CD4-positive, alpha-beta T cell treated with Interleukin-12 subunit alpha and Interleukin-12 subunit beta, for 1 hour (primary cell): ENCODE results near the gene GGA3.
"Not testable (repeated sequence)": the region's sequence is repeated elsewhere in the genome, so short reads cannot be mapped to it uniquely, and the experiment has no call there.

Source experiments
- DNase-seq: peaks from one replicate; pipeline ENCODE4 v3.0.0-alpha.2; 2020

The GGA3 gene

DNA sequence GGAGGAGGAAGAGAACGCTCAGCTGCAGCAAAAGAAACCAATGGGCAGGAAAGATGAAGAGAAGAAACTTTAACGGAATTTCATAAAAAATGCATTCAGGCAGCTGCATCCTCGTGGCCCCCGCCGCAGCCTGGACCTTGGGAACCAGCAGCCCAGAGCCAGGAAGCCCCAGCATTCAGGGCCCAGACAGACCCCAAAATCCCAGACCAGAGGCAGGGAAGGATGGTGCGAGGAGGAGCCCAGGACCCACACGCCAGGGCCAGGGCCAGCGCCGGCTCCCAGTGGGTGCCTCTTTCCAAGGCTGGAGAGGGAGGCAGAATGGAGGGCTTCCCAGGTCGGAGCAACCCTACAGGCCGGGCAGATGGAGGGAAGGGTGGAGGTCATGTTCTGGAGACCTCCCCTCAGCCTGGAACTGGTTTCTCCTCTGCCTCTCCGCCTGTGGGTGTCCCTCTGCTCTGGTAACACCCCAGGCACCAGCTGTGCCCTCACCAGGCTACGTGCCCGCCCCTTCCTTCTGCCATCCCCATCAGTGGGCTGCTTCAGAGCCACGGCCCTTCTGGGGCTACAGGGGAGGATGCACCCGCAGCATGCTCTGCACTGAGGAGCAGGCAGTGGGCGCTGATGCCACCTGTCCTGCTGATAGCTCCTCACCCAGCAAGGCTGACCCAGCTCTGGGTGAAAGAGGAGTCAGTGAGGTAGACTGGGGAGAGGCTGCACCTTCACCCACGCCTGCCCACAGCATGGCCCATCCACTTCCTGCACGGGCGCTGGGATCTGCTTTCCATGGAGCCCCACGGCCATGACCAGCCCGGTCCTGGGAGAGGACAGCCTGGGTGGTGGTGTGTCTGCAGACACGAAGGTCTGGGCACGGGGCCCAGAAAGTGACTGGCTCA lies 10.8 kb upstream of the GGA3 start:
- no peak for DNase-seq

DNA sequence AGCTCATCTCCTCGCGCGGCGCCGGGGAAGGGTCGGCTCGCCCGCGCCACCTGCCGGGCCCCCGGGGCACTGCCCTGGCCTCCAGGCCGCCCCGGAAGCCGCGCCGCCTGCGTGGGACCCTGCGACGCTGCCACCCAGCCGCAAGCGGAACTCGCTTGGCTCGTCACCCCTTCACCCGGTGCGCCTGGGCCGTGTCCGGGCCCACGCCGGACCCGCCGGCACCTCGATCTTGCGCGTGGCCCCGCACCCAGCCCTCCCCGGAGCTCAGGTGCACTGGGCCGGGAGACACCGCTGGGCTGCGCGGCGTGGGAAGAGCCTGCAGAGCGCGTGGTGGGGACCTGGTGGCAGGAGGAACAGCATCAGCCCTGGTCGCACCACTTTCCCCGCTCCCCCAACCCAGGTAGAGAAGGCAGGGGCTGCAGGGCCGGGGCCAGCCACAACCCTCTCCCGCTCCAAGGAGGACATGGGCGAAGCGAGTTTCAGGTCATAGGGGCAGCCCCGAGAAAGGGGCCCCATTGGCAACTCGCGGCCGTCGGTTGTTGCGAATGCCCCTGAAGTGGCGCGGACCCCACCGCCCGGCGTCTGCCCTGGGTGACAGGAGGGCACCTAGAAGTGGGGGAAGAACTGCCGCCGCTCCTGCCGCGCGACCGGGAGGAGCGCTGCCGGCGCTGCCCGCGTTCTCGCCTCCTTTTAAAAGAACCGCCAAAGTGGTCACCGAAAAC lies 10.0 kb upstream of the GGA3 start:
- peak; percentile 92 for DNase-seq

DNA sequence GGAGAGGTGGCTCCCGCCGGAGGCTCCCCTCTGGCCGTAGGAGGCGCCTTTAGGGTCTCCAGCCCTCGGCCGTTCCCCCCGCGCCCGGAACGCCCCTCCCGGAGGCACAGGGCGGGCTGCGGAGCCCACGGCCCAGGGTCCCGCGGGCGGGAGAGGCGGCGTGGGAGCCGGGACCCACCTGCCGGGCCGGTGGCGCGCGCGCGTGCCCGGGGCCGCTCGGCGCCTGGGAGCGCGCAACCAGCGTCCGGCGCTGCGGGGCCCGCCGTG lies 9.5 kb upstream of the GGA3 start, which contains the start of gene MIF4GD:
Gene MIF4GD (minus strand): TSS at position 266 of the 267 bp plus-strand sequence. CDS start 1,036 bp downstream, outside the sequence.
- DNase-seq = no peak

DNA sequence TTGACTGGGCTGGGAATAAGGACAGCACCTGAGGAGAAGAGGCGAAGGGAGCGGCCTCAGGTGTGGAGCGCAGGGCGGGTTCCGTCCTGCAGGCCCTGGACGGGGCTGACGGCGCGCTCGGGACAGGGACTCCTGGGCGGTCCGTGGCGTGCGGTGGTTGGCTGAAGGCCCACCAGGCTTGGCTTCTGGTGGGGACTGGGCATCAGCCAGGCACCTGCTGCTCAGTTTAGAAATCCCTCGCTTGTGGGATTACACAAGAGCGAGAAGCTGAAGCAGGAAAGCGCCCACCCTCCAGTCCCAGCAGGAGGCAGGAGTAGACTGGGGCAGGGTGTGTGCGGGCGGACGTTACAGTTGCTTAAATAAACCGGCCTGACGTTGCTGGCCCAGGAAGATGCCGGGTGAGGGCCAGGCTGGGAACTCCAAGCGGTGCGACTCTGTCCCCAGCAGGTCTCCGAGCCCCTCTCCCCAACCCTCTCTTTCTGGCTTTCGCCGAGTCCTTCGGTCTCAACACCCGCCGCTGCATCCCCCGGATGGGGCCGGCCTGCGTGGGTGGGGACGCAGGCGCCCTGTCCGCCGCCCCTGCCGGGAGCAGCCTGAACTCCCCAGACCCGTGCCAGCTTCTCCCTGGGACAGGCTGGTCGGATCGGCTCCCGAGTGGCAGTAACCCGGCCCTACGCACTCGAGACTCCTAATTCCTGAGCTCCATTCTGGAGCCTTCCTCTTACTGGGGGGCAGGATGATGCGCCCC lies 9.0 kb upstream of the GGA3 start:
- DNase-seq = peak; percentile 49

DNA sequence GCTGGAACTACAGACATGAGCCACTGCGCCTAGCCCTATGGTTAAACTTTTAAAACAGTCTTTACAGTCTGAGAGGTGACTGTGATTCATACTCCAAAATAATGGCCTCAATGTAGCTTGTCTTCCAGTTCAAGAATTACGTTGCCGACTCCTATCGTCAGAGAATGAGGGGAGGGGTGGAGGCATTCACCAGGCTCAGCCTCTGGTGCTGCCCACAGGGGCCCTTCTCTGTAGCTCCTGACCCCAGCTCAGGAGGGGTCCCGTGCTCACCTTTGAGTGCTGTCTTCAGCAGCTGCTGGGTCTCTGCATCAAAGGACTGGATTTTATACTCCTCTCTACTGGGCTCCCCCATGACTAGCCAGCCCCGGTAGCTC lies 8.4 kb upstream of the GGA3 start:
- DNase-seq = no peak

DNA sequence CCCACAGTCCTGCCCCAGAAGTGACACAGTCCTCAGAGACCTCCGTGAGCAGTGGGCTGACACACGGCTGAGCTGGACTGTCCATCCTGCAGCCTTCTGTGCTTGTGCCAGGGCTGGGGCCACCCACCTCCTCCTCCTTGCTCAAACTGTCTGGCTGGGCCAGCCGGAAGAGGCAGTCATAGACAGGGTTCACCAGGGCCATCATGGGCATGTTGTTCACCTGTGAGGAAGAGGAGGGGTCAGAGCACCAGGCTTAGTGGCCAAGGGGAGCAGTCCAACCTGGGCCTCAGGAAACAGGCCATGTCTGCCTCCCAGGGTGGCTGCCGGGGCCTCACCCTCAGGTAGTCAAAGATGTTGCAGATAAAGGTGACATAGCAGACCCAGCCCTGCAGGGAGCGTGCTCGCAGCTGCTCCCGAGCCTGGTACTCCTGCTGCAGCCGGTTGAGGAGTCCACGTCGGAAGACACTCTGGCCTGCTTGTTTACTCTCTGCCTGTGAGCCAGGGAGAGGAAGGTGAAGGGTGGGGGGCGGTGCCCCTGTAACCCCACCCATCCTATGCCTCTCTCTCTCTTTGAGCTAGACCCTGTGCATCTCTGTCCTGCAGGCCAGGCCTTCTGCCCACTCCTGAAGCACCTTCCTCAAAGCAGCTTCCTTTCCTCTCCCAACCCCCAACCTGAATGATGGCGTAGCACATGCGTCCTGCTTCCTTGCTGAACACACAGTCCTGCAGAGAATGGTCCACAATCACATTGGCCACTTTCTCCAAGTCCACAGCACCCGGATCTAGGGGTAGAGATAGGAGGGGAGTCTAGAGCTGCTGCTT lies 6.2 kb upstream of the GGA3 start:
- no peak for DNase-seq

DNA sequence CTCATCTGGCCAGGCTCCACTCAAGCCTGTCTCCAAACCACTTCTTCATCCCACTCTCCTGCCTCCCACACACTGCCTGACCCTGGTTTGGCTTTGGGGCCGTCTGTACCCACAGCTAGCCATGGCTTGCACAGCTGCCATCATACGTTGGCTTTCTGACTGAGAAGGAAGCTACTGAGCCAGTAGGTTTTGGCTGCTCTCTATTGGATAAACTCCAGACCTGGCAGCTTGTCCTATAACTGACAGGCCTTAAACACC lies 5.7 kb upstream of the GGA3 start:
- no peak for DNase-seq

DNA sequence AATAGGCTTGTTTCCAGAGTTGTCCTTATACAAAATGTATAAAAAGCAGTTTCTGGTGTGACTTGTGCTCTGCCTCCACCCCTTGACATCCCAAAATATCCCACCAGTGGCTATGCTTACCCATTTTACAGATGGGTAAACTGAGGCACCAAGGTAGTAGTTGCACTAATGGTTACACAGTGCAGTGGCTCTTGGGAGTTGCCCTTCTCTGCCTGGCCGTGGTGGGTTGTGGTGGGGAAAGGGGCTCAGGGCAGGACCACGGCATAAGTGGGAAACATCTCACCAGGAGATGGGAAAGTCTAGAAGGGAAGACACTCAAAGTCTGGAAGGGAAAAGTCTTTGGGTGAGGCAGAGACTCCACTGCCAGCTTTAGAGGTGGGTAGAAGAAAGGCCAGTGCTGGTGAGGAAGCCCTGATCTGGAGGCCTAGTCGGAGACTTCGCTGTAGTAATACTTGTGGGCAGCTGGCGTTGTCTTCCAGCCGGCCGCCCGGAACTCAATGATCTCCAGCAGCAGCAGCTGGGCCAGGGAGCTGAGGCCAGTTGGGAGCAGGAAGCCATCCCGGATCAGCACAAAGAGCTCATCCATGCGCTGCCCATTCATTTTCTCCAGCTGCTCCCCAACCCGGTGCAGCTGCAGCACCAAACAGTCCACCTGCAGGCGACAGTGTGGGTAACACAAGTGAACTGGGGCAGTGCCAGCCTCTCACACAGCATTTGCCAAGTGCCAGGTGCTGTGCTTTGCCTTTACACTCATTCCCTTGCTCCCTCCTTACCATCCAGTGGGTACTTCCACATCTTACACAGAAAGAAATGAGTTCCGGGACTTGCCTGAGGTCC lies 5.1 kb upstream of the GGA3 start:
- no peak for DNase-seq

DNA sequence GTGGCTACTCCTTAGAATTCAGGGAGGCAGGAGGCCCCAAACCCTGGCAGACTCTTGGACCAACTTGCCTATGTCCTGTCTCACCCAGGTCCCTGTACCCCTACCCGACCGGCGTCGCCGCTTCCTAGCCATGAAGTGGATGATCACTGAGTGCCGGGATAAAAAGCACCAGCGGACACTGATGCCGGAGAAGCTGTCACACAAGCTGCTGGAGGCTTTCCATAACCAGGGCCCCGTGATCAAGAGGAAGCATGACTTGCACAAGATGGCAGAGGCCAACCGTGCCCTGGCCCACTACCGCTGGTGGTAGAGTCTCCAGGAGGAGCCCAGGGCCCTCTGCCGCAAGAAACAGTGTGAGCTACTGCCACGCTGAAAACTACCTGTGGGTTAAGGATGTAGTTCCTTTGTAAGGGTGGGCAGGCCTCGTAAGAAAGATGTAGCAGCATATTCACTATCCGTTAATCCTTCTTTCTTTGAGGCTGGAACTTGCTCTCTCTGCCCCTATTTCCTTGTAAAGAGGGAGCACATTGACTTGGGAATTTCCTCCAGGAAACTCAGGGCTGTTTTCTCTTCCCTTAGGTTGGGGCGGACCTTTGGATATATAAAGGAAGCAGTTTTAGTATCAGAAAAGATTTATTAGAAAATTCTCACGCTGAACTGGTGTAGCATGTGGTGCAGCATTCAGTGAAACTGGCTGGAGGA lies 4.4 kb upstream of the GGA3 start:
- no peak for DNase-seq

DNA sequence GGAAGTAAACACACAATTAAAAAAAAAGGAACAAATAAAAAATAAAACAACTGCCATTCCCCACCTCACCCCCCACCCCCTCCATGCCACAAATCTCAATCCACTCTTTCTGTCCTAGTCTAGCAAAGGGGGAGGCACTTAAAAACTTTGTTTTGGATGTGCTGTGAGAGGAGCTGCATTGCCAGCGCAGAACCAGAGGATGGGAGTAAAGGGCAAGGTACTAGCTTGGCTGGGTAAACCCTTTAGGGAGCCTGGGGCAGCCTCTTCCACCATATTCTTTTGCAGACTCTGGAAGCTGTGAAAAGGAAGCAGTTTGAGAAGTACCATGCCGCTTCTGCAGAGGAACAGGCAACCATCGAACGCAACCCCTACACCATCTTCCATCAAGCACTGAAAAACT lies 1.6 kb upstream of the GGA3 start:
- DNase-seq = no peak

DNA sequence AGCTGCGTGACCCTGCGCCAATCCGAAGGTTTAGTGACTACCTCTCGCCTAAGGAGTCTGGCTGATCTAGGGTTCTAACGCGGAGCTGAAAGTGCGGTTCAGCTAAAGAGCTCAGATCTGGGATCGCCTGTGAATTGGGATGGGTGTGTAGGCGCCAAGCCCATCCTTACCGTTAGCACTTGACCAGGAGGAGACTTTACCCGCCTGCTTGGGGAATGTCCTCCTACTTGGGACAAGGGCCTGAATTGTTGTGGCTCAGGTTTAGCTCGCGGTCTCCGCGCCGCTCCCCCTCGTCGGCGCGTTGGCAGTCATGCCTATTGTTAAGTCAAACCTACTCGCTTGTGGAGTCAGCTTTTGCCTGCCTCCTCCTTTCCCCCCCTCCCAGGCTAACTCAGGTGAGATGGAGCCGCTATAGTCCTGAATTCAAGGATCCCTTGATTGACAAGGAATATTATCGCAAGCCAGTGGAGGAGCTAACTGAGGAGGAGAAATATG lies 753 bp upstream of the GGA3 start:
- DNase-seq = no peak

DNA sequence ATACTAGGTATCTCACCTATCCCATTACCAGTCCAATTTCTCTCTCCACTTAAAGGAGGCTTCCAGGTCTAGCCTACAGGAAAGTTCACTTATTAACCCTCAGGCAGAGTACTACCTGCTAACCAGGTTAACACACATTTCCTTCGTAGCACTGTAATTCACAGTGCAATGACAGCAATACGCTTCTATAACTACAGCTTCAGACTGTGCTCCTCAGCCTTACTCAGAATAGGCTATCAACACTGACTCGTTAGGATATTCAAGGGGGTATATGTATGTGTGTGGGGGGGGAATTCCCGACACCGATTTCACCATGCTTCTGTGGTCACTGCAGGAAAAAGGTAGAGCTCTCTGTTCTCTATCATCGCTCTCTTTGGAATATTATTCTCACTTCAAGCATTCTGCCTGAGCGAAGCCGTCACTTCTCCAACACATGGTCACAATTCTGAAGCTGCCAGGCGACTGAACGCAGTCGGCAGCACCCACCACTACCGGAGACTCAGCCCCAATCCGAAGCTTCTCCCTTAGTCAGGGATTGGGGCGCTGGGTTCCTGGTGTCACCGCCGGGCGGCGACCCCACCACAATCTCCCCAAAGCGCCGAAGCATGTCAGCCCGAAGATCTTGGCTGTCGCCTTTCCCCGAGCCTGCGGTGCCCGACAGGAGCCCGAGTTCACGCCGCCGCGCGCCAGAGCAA lies 618 bp downstream of the GGA3 start:
- peak; percentile 66 for DNase-seq

DNA sequence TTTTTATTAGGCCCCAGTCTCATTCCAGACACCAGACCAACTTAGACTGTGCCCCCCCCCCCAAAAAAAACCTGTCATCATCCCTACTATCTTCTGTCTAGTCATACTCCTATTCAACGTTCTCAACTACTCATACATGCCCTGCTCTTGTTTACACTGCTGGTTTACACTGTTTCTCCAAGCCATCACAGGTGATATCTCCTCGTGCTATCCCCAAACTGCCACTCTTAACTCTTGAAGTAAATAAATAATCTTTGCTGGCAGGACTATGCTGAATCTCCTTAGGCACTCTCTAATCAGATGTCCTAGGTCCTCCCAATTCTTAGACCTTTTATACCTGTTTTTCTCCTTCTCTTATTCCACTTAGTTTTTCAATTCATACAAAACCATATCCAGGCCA lies 4.2 kb downstream of the GGA3 start:
- not testable (repeated sequence) for DNase-seq

DNA sequence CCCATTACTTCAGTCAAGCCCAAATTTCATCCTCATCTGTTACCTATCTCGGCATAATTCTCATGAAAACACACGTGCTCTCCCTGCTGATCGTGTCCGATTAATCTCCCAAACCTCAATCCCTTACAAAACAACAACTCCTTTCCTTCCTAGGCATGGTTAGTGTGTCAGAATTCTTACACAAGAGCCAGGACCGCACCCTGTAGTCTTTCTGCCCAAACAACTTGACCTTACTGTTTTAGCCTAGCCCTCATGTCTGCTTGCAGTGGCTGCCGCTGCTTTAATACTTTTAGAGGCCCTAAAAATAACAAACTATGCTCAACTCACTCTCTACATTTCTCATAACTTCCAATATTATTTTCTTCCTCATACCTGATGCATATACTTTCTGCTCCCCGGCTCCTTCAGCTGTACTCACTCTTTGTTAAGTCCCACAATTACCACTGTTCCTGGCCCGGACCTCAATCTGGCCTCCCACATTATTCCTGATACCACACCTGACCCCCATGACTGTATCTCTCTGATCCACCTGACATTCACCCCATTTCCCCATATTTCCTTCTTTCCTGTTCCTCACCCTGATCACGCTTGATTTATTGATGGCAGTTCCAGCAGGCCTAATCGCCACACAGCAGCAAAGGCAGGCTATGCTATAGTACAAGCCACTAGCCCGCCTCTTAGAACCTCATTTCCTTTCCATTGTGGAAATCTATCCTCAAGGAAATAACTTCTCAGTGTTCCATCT lies 5.3 kb downstream of the GGA3 start:
- DNase-seq = not testable (repeated sequence)

DNA sequence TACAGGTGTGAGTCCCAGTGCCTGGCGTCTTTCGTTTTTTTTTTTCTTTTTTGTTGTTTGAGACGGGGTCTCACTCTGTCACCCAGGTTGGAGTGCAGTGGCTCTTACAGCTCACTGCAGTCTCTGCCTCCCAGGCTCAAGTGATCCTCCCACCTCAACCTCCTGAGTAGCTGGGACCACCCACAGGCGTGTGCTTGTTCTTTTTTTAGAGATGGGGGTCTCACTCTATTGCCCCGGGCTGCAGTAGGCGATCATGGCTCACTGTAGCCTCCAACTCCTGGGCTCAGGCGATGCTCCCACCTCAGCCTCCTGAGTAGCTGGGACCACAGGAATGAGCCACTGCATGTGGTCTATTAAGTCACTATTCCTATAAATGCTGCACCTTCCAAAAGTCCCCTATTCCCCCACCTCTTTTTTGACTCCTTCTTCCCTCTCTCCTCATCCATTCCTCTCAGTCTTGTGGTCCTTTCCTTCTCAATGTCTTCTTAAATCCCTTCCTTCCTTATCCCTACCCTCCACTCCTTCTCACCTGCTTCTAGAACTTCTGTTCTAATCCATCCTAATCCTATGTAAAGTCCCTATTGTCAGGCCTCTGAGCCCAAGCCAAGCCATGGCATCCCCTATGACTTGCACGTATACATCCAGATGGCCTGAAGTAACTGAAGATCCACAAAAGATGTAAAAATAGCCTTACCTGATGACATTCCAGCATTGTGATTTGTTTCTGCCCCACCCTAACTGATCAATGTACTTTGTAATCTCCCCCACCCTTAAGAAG lies 9.2 kb downstream of the GGA3 start:
- DNase-seq = no peak

DNA sequence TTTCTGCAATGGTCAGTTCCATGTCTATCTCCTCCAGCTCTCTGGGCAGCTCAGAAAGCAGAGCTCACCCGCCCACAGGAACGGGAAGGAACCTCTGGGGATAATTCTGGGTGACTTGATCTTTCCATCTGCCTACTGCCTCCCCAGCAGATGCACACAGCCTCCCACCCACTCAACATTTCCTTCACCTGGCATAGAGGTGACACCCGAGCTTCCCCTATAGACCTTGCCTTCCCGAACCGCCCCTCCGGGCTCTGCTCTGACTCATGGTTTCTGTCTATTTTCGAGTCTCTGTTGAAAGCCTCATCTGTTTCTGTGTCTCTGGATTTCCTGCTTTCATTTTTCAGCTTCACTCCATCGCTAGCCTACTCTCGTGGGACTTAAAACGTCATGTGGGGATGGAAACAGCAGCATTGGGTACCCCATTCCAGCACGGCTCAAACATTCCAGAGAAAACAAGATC lies 11.4 kb downstream of the GGA3 start:
- DNase-seq = peak; percentile 57

DNA sequence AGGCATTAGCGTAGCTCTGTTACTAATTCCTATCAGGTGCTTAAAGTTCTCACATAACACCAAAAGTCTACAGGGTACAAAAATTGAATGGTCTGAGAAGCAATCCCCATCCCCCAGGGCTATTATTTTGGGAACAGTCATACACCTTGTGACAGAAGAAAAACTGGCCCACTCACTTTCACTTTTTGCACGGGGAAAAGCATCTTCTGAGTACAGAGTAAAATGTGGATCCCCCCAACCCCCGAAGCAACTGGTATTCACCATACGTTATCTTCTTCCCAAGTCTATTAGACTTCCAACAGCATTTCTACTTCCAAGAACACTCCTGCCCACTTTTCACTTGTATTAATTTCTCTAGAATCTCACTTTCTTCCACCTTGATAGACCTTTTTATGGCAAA lies 11.8 kb downstream of the GGA3 start:
- no peak for DNase-seq

DNA sequence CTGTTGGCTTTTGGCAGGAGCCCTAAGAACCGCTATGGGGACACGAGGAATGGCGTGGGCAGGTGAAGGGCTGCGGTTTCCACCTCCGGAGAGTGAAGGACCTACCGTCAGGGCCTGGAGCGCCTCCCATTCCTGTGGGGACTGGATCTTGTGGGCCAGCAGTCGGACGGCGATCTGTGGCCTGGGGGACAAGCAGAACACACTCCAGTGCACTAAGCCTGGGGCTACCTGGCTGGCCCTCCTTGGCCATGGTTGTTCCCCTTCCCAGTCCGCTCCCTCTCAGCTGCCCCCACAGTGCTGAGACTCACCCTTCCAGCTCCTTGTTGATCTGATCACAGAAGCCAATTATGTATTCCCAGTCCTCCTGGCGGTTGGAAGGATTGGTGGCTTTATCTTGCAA lies 15.0 kb downstream of the GGA3 start:
- DNase-seq = no peak

DNA sequence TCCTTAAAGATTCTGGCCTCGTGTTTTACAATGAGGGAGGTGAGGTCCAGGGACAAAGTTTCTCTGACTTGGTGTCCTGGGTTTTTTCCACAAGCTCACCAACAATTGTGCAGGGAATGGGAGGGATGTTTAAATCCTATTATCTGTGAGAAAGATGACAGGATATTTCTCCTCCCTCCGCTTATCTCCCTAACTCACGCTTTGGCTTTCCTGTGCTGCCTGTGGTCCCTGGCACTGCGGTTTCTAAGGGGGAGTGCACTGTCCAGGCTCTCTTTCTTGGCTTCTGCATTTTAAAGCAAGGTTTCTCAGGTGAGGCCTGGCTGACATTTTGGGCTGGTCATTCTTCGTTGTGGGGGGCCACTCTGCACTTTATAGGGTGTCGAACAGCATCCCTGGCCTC lies 16.4 kb downstream of the GGA3 start:
- DNase-seq = no peak
